LNCaP clone FGC (cell line): ENCODE measurements around the gene VRK3.

ENCODE experiments used
- DNase-seq: peaks from one replicate; pipeline ENCODE4 v3.0.0-alpha.2; 2011; ENCODE audit warnings: low read depth
- H3K4me3 ChIP-seq: 2 replicates; pipeline ENCODE4 v1.5.1; 2011; ENCODE audit warnings: mild to moderate bottlenecking, low read depth, low read length, control low read depth
- TF ChIP-seq, protein P1 (sequence below): IDR thresholded peaks from 2 replicates; pipeline ENCODE4 v1.5.1; 2012; ENCODE audit warnings: mild to moderate bottlenecking; ENCODE audit not compliant: control insufficient read depth, insufficient read depth; ENCODE audit errors: extremely low read depth

The VRK3 gene

DNA sequence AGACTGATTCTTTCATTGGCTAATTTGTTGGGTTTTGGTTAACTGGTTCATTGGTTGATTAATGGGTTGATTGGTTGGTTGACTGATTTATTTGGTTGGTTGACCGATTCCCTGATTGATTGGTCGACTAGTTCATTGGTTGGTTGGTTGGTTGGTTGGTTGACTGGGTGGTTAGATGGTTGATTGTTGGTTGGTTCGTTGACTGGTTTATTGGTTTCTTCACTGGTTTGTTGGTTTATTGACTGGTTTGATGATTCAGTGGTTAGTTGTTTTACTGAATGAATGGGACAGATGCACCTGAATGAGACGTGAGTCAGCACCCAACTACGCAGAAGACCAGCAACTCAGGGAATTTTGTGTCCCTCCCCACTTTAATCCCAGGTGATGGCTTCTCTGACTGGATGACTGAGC lies 93.1 kb downstream of the VRK3 start:
- H3K4me3 ChIP-seq = no peak overlapping the region
- TF ChIP-seq, protein P1, sequence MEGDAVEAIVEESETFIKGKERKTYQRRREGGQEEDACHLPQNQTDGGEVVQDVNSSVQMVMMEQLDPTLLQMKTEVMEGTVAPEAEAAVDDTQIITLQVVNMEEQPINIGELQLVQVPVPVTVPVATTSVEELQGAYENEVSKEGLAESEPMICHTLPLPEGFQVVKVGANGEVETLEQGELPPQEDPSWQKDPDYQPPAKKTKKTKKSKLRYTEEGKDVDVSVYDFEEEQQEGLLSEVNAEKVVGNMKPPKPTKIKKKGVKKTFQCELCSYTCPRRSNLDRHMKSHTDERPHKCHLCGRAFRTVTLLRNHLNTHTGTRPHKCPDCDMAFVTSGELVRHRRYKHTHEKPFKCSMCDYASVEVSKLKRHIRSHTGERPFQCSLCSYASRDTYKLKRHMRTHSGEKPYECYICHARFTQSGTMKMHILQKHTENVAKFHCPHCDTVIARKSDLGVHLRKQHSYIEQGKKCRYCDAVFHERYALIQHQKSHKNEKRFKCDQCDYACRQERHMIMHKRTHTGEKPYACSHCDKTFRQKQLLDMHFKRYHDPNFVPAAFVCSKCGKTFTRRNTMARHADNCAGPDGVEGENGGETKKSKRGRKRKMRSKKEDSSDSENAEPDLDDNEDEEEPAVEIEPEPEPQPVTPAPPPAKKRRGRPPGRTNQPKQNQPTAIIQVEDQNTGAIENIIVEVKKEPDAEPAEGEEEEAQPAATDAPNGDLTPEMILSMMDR = no peak
- no peak for DNase-seq

GRCh38 chr19:49931293-49932040 lies 93.7 kb downstream of the VRK3 start:
- no peak overlapping the region for H3K4me3 ChIP-seq
- TF ChIP-seq, protein P1 = no peak
- DNase-seq = no peak

- TF ChIP-seq, protein P1 = no peak
- peak overlapping the region; percentile 34 for H3K4me3 ChIP-seq
- DNase-seq = no peak
These were observed 94.6 kb downstream of the VRK3 start for GRCh38 chr19:49930483-49931011.

DNA sequence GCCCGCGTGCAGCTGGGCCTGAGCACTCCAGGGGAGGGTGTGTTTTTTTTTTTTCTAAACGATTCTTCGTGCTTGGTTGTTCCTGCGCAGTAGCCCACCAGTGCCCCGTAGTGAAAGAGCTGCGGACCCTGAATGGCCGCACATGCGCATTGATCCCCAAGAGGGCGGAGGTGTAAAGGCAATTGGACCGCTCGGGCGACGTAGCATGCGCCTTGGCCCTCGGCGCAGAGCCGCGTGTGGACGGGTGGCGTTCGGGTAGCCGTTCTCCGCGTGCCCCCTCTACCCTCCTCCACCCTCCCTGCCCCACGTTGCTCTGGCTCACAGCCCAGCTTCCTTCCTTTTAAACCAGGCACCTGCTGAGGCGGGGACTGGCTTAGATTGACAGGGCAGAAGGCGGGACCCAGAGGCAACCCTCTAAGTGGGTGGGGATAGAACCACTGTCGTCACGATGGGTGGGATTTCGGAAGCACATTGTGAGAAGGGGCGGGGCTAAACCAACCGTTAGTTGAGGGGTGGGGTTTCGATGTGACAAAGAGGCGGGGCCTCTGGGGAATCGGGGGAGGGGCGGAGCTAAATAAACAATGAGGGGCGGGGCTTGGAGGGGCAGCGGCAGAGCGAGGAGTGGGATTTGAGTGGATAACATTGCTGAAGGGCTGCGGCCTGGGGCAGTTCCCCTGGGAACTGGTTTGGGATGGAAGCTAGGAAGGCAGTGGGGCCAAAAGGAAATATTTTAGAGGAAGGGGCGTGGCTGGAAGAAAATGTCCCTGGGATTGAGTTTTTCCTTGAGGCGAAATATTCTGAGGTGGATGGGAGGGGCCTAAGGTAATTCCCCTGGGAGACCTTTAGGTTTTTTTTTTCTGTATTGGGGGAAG lies 95.3 kb downstream of the VRK3 start:
- DNase-seq = peak; percentile 94
- TF ChIP-seq, protein P1 = no peak
- peak overlapping the region; percentile 89 for H3K4me3 ChIP-seq

- TF ChIP-seq, protein P1 = no peak
- DNase-seq = no peak
- peak within 1 kb of the TSS; percentile 89 for H3K4me3 ChIP-seq
These were observed 96.0 kb downstream of the VRK3 start, which contains the start of the genes ATF5 and NUP62 for GRCh38 chr19:49929121-49929610. TSS of gene ATF5 (plus strand) at chr19:49929205. CDS start at chr19:49930851, 1,646 bp downstream. TSS of gene NUP62 (minus strand) at chr19:49929504. CDS start at chr19:49909807, 19,697 bp downstream.

DNA sequence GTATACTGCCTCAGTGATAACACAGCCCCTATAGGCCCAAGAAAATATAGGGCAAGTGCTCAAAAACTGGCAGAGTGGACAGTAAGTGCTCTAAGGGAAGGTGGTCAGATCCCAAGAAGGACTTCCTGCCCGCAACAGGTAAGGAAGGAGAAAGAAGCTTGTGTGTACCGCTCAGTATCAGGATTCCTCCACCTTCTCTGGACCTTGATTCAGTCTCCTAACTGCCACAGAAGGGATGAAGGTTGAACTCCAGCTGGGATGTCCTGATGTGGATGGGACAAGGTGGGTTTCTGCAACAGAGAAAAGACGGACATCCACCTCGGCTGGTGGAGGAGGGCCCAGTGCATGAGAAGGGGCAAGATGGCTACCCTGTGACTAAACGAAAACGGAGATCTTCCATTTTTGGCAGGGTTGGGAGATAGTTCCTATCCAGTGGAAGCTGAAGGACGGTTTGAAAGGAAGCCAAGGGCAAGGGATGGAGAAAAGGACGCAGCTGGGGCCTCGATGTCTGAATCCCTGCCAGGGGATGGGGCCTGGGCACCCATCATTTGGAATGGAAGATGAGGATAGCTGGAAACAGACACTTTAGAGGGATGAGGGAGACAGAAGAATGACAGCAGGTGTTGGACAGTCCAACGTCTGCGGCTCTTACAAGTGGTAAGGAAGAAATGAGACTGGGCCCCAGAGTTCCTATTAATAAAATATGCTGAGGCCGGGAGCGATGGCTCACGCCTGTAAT lies 97.5 kb downstream of the VRK3 start:
- DNase-seq = no peak
- TF ChIP-seq, protein P1 = no peak
- peak overlapping the region; percentile 89 for H3K4me3 ChIP-seq
